ENCODE measurements around the gene AOC2.

The AOC2 gene

DNA sequence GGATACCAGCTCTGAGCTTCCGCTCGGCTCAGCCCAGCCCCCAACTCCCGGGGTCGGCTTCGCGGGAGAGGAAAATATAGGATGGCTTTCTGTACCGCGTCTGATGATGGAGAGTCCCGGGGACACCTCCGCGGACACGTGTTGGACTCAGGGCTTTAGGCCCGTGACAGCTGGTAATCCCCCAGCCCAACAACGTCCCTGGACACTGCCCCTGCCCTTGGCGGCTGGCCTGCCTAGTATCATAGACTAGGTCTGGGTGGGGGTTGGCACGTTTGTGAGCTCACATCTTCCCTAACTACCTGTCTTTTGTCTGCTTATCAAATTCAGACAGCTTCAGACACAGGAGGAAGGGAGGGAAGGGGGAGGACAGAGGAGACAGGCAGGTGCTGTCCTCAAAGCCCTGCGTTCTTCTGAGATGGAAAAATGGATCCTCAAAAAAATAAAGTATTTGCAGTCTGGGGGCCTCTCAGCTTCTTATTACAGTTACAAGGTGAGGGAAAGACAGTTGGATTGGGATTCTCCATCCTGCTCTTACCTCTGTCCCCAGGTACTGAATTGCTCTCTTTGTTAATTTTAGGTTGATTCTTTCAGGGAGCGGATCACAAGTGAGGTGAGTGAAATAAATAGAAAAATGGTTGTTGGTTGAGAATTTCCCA lies 10.5 kb upstream of the AOC2 start:
- no peak for DNase-seq (ENCODE audit: insufficient read length)
- TF ChIP-seq TAF1 (IDR thresholded peaks at IDR 0.05; ENCODE audit: borderline replicate concordance, low read depth, low read length) (no peak), POLR2AphosphoS5 (IDR thresholded peaks at IDR 0.05; ENCODE audit: low read depth, low read length) (no peak), POLR2A (IDR thresholded peaks at IDR 0.05; ENCODE audit: low read depth, low read length) (no peak)
- FAIRE-seq: no peak

DNA sequence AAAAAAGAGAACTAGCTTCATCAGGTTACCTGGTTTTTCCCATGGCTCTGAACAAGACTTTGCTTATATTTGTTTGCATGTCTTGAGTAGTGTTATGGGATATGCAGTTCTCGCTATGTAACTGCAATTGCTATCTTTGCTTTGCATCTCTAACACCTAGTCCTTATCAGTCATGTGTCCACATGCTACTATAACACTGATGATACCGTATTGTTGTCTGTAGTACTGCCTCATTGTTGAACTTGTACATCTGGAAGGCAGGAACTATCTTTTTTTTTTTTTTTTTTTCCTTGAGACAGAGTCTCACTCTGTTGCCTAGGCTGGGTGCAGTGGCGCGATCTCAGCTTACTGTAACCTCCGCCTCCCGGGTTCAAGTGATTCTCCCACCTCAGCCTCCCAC lies 8.6 kb upstream of the AOC2 start:
- FAIRE-seq (no peak), DNase-seq (ENCODE audit: insufficient read length) (no peak)
- TF ChIP-seq POLR2A (IDR thresholded peaks at IDR 0.05; ENCODE audit: low read depth, low read length) (no peak), TAF1 (IDR thresholded peaks at IDR 0.05; ENCODE audit: borderline replicate concordance, low read depth, low read length) (no peak), POLR2AphosphoS5 (IDR thresholded peaks at IDR 0.05; ENCODE audit: low read depth, low read length) (no peak)

DNA sequence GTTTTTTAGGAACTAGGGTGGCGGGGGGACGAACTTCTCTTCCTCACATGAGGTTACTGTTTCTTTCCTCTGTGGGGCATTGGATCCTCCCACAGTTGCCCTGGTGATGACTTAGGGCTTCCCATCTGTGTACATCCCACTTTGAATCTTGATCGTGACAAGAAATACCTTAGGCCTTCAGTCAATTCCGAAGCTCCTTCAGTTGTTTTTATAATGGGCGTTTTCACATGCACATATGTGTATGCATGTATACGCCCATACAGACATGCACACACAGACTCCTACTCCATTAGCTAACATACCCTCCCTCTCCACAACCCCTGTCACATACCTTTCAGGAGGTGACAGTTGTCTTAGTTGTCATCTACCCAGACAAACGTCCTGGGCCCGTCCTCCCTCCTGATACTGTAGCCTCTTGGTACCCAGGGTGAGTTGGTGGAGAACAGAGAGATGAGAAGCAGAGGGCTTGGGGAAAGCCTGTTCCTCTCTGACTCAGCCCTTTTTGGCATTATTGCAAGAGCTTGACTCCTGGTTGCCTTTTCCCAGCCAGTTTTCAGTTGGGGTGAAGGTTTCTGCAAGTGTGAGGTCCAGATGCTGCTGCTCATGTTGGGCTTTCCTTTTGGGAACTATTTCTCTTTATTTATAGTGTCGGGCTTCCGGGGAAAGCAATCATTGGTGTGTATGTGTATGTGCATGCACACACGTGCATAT lies 2.2 kb upstream of the AOC2 start:
- TF ChIP-seq TAF1 (IDR thresholded peaks at IDR 0.05; ENCODE audit: borderline replicate concordance, low read depth, low read length): no peak
- DNase-seq (ENCODE audit: insufficient read length): no peak
- FAIRE-seq: no peak

DNA sequence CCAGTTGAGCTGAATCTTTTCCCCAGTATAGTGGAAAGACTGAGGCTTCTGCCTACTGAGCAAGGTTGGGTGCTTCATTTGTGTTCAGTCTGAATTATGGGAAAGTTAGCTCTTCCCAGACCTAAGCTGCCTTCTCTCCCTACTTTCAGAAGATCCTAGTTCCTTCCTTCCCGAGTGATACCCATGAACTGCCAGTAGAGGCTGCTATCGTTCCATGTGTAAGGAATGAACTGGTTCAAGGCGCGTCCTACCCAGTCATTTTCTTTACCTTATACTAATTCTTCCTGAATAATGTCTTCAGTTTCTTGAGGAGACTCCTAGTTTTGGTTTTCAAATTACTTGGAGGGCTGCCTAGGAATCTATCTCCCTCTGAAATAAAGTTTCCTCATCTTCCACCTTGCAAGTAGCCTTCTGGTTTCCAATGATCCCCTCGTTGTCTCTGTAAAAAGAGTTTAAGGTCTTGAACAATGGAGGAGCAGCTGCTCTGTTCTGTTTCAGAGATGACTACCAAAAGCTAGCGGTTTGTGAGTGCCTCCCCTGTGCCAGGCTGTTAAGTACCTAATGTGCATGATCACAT lies 934 bp upstream of the AOC2 start:
- DNase-seq (ENCODE audit: insufficient read length): no peak
- TF ChIP-seq POLR2AphosphoS5 (IDR thresholded peaks at IDR 0.05; ENCODE audit: low read depth, low read length) (no peak), POLR2A (IDR thresholded peaks at IDR 0.05; ENCODE audit: low read depth, low read length) (no peak), TAF1 (IDR thresholded peaks at IDR 0.05; ENCODE audit: borderline replicate concordance, low read depth, low read length) (no peak)
- no peak for FAIRE-seq

DNA sequence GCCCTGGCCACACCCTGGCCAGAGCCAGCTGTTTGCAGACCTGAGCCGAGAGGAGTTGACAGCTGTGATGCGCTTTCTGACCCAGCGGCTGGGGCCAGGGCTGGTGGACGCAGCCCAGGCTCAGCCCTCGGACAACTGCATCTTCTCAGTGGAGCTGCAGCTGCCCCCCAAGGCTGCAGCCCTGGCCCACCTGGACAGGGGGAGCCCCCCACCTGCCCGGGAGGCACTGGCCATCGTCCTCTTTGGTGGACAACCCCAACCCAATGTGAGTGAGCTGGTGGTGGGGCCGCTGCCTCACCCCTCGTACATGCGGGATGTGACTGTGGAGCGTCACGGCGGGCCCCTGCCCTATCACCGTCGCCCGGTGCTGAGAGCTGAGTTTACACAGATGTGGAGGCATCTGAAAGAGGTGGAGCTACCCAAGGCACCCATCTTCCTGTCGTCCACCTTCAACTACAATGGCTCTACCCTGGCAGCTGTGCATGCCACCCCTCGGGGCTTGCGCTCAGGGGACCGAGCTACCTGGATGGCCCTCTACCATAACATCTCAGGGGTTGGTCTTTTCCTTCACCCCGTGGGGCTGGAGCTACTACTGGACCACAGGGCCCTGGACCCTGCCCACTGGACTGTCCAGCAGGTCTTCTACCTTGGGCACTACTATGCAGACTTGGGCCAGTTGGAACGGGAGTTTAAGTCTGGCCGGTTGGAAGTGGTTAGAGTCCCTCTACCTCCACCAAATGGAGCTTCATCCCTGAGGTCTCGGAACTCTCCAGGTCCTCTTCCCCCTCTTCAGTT lies 578 bp downstream of the AOC2 start:
- FAIRE-seq: no peak
- TF ChIP-seq POLR2AphosphoS5 (IDR thresholded peaks at IDR 0.05; ENCODE audit: low read depth, low read length) (peak; percentile 65), POLR2A (IDR thresholded peaks at IDR 0.05; ENCODE audit: low read depth, low read length) (no peak), TAF1 (IDR thresholded peaks at IDR 0.05; ENCODE audit: borderline replicate concordance, low read depth, low read length) (no peak)

DNA sequence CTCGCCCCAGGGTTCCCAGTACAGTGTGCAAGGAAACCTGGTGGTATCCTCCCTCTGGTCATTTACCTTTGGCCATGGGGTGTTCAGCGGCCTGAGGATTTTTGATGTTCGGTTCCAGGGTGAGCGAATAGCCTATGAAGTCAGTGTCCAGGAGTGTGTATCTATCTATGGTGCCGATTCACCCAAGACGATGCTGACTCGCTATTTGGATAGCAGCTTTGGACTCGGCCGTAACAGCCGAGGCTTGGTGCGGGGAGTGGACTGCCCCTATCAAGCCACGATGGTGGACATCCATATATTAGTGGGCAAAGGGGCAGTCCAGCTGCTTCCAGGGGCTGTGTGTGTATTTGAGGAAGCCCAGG lies 1.2 kb downstream of the AOC2 start:
- FAIRE-seq (no peak), DNase-seq (ENCODE audit: insufficient read length) (no peak)
- TF ChIP-seq POLR2A (IDR thresholded peaks at IDR 0.05; ENCODE audit: low read depth, low read length) (0 out of 2 replicates have a peak, but pooled peaks have one; percentile 4), POLR2AphosphoS5 (IDR thresholded peaks at IDR 0.05; ENCODE audit: low read depth, low read length) (no peak)

More for the DNA sequence above, 578 bp downstream of the AOC2 start:
- DNase-seq (ENCODE audit: insufficient read length): no peak

DNA sequence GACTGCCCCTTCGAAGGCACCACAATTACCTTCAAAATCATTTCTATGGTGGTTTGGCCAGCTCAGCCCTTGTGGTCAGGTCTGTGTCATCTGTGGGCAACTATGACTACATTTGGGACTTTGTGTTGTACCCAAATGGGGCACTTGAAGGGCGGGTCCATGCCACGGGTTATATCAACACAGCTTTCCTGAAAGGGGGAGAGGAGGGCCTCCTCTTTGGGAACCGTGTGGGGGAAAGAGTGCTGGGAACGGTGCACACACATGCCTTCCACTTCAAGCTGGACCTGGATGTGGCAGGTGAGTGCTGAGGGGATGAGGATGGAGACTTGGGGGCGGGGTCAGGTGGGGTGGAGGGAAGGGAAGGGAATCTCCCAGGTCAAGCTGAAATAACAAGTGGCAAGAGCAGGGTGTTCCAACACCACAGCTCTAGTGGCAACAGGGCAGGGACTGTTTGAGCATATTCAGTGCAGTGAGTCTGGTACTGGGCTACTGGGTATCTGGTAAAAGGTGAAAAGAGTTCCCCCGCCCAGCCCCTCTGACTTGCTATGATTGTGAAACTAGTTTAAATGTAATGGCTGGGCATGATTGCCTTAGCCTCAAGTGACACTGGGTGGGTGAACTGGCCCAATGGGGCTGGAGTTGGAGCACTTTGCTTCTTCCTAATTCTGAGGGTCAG lies 1.7 kb downstream of the AOC2 start:
- DNase-seq (ENCODE audit: insufficient read length) (no peak), FAIRE-seq (no peak)
- TF ChIP-seq POLR2AphosphoS5 (IDR thresholded peaks at IDR 0.05; ENCODE audit: low read depth, low read length): peak; percentile 51; the same call in 1 of the 2 replicates
- no peak; the same call in 1 of the 2 replicates for TF ChIP-seq POLR2A (IDR thresholded peaks at IDR 0.05; ENCODE audit: low read depth, low read length)

DNA sequence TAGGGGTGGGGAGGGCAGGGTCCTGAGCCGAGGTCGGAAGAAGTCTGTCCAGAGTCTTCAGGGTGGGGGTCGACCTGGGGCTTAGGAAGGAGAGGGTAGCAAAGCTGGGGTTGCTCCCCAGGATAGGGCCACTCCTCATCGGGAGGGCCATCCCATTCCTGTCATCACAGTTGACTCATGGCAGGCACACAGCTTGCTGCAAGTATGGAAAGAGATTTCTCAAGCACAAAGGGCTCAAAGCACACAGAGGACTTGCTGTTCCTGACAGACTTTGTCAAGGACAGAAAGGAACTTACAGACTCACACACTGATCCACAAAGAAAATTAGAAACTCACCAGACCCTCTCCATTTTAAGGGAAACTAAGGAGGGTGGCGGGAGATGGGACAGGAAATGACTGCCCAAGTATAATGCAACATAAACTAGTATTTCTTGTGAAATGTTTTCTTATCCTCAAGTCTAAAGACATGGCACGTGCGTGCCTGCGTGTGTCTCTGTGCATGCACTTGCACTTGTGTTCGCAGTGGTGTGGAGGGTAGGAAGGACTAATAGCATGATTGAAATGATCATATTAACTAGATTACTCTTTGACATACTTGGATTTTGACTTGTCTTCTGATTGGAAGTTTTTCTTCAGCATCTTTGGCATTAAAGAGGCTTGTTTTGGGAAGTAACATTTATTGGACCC lies 2.4 kb downstream of the AOC2 start:
- FAIRE-seq: no peak

DNA sequence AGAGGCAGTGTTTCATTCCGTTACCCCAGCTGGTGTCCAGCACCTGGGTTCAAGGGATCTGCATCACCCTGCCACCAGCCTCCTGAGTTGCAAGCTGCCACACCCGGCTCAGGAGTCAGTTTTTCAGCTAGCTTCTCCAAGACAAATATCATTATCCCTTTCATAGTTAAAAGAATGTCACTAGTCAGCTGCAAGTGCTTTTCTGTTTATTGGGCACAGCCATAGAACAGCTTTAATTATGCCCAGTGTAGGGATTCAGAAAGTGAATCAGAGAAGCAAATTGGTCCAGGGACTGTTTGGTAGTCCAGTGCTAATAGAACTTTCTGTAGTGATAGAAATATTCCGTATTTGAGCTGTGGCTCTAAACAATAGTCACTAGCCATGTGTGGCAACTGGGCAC lies 3.7 kb downstream of the AOC2 start:
- TF ChIP-seq TAF1 (IDR thresholded peaks at IDR 0.05; ENCODE audit: borderline replicate concordance, low read depth, low read length): no peak
- no peak for TF ChIP-seq POLR2AphosphoS5 (IDR thresholded peaks at IDR 0.05; ENCODE audit: low read depth, low read length)
- no peak for TF ChIP-seq POLR2A (IDR thresholded peaks at IDR 0.05; ENCODE audit: low read depth, low read length)
- no peak for DNase-seq (ENCODE audit: insufficient read length)
- no peak for FAIRE-seq

More for the DNA sequence above, 2.4 kb downstream of the AOC2 start:
- TF ChIP-seq POLR2AphosphoS5 (IDR thresholded peaks at IDR 0.05; ENCODE audit: low read depth, low read length) (no peak), POLR2A (IDR thresholded peaks at IDR 0.05; ENCODE audit: low read depth, low read length) (no peak), TAF1 (IDR thresholded peaks at IDR 0.05; ENCODE audit: borderline replicate concordance, low read depth, low read length) (no peak)
- DNase-seq (ENCODE audit: insufficient read length): no peak

DNA sequence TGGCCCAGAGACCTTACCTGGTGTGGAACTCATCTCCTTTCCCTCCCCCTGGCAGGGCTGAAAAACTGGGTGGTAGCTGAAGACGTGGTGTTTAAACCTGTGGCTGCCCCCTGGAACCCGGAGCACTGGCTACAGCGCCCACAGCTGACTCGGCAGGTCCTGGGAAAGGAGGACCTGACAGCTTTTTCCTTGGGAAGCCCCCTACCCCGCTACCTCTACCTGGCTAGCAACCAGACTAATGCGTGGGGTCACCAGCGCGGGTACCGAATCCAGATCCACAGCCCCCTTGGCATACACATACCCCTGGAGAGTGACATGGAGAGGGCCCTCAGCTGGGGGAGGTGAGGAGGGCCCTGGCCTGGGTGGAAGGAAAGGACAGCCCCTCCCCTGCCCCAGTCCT lies 4.7 kb downstream of the AOC2 start:
- TF ChIP-seq POLR2AphosphoS5 (IDR thresholded peaks at IDR 0.05; ENCODE audit: low read depth, low read length): no peak
- DNase-seq (ENCODE audit: insufficient read length): no peak
- FAIRE-seq: no peak
